GM10266 (cell line): Measurements from ENCODE around the gene OR2T3.
"Not testable (repeated sequence)": the region's sequence is repeated elsewhere in the genome, so short reads cannot be mapped to it uniquely, and the experiment has no call there.

ENCODE experiments used
- DNase-seq: peaks from one replicate; pipeline ENCODE4 v3.0.0; 2012; ENCODE audit errors: extremely low spot score
- CTCF ChIP-seq: IDR thresholded peaks from 2 replicates; pipeline ENCODE4 v1.5.1; 2012; ENCODE audit warnings: mild to moderate bottlenecking, low read depth; ENCODE audit not compliant: control insufficient read depth, insufficient read depth; ENCODE audit errors: missing control alignments

OR2T3 gene

DNA sequence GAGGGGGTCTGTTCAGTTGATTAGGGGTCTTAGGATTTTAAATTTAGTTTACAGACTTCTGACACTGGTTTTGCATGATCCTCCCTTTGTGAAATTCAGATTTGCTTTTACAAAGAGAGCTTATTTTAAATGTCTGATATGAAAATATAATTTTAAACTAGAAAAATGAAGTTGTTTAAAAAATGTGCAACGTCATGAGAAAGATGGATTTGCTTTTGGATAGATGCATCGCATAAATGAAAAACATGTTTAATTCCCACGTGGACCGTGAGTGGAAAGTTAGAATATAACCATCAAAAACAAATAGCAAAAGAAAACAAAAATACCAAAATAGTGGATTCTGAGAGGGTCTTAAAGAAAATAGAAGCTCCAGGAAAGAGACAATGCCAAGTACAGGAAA is 2.0 kb upstream of the OR2T3 start:
- no peak for TF ChIP-seq CTCF
- no peak for DNase-seq

- not testable (repeated sequence) for DNase-seq
Measured at GRCh38 chr1:248472111-248472510, 1.0 kb upstream of the OR2T3 start.

GRCh38 chr1:248475660-248476059 is 2.5 kb downstream of the OR2T3 start:
- not testable (repeated sequence) for DNase-seq

- peak; percentile 7 for DNase-seq
Measured at GRCh38 chr1:248481686-248482579, 8.8 kb downstream of the OR2T3 start.

GRCh38 chr1:248488289-248488688 is 15.1 kb downstream of the OR2T3 start, which contains the start of gene OR2T5:
Gene OR2T5 (plus strand): TSS chr1:248488589. CDS start chr1:248488589, 0 bp downstream.
- DNase-seq, result not testable (repeated sequence)

GRCh38 chr1:248496661-248497060 is 23.5 kb downstream of the OR2T3 start:
- DNase-seq, result not testable (repeated sequence)

DNA sequence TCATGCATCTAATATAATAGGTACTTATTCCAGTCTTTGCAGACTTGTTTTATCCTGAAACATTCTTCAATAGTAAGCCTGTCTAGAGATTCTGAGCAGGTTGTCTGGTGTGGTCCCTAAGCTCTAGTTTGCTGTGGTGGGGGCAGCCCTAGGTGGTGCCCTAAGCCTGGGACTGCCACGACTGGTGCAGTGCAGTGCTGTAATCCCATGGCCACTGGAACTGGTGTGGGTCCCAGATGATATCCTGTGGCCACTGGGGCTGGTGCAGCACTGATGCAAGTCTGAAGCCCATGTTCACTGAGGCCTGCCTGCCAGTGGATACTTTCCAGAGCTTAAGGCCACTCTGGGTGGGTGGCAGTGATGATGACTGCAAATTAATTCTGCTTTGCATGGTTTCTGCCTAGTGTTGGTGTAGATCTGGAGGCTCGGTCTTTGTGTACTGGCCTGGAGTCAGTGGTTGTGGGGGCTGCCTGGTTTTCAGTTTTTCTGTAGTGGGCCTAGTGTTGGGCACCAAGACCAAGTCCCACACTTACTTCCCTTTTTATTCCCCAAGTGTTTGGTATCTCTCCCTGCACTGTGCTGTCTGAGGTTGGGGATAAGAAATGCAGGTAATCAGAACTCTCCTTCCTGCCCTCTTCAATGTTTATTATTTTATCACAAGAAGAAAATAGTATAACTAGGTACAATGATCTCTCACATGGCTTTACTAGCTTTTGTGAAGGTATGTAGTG is 27.3 kb downstream of the OR2T3 start:
- not testable (repeated sequence) for DNase-seq

DNA sequence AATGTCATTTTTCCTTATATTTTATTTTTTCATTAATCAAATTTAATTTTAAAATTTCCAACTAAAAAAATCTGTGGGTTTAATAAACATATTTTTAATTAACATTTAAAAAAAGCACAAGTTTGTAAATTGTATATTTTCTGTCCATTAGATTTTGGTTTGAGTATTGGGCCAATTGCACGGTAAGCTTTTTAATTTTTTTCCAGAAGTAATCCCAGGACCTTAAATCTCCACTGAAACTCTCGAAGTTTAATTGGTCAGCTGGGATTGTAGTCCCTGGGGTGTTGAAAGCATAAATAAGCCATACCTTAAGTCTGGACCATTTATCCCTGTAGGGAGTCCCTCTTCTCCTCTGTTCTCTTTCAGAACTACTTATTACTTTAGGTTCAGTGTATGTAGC is 34.6 kb downstream of the OR2T3 start, which contains the start of gene OR2G6:
OR2G6 (plus strand) TSS at position 301 of the 400 bp plus-strand sequence. CDS start 13,574 bp downstream, outside the sequence.
- DNase-seq, result not testable (repeated sequence)

DNA sequence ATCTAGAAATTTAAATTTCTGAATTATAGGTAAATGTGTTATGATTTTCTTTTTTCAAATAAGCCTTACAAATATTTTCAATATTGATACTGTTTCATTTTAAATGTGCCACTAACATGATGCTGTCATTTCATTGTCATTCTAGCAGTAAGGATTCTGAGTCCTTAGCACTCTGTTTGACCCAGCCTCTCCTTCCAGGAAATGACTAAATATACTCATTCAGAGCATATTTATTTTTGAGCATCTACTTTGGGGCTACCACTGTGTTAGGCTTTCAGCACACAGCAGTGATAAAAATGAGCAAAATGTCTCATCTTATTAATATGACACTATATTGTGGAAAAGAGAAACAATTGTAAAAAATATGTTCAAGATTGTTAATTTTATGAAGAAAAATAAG is 37.1 kb downstream of the OR2T3 start:
- DNase-seq, result not testable (repeated sequence)

- no peak for DNase-seq
- no peak for TF ChIP-seq CTCF
Measured at GRCh38 chr1:248521856-248522255, 48.7 kb downstream of the OR2T3 start.
